ENCODE results near the gene UNC93B1.

DNA sequence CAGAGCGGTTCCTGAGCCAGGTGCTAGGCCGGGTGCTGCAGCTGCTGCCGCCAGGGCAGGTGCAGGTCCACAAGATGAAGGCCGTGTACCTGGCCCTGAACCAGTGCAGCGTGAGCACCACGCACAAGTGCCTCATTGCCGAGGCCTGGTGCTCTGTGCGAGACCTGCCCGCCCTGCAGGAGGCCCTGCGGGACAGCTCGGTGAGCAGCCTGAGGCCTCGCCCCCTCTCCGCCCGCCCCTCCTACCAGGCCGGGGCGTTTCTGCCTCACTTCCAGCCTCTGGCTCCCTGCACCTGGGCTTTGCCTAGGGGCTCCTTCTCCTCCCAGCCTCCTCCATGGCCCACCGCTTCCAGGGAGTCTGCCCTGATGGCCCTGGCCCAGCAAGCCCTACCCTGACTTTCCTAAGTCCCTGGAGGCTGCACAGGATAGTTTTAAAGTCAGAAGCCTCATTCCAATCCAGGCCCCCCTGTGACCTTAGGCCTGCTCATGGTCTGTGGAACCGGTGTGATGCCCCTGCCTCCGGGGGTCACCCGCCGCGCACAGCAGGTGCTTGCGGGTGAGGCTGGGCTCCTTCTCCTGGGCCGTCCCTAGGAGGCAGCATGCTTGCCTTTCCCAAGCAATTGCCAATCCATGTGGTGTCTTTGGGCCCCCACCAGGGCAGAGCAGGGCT, 40.4 kb upstream of the UNC93B1 start:
- TF ChIP-seq EP300 (IDR thresholded peaks at IDR 0.05; ENCODE audit: borderline replicate concordance) = no peak
- TF ChIP-seq TAF1 (IDR thresholded peaks at IDR 0.05; ENCODE audit: low read depth) = no peak
- no peak for TF ChIP-seq EGR1 (IDR thresholded peaks at IDR 0.05)
- no peak for TF ChIP-seq CREB1 (IDR thresholded peaks at IDR 0.05; ENCODE audit: low read depth)

All from Ishikawa (cell line).